ENCODE results near the gene DENND1C. TPM values are rescaled to one million over a fixed set of nuclear protein-coding genes. Genes with fewer than 3 reads are reported as not detected.

The DENND1C gene
- total and polyA plus RNA-seq, 5 donors from 2014 or later: 36.9 to 125 (median 42.3) TPM

DNA sequence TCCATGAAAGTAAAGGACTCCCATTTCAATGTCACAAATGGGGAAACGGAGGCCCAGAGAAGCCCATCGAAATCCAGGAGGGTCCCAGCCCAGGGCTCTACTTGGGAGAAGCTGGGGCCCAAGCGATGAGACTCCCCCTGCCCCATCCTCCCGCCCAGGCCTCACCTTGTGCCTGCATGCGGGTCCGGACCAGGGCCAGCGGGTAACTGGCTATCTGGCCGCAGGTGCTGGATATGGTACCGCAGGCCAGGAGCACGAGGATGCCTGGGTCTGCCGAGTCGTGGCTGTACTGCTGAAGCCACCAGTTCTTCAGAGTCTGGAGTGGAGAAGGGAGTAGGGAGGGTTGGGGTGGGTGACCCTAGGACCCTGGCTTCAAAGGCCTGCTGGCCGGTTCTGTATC is 37.6 kb downstream of the DENND1C start:
- H3K27me3 ChIP-seq (ENCODE audit: control insufficient read depth, insufficient read depth, low read length): no peaks in the 10 kb centered on the region
- Mint-ChIP-seq H3K36me3 (peaks cover 18% of the 10 kb centered on the region), H3K27ac (no peak overlapping the region), H3K4me1 (no peaks in the 10 kb centered on the region), H3K9me3 (no peaks in the 10 kb centered on the region), H3K4me3 (no peak overlapping the region), H3K27me3 (no peaks in the 10 kb centered on the region)
- no peaks in the 10 kb centered on the region for H3K36me3 ChIP-seq (ENCODE audit: control insufficient read depth, insufficient read depth, low read length)
- H3K27ac ChIP-seq (ENCODE audit: insufficient read depth, low read length, poor library complexity, severe bottlenecking): no peak overlapping the region
- H3K4me1 ChIP-seq (ENCODE audit: control insufficient read depth, insufficient read depth, low read length, poor library complexity, severe bottlenecking): no peaks in the 10 kb centered on the region
- ATAC-seq (ENCODE audit: low read depth in 2 of 2) (no peak), DNase-seq (no peak)
- no peaks in the 10 kb centered on the region for H3K9me3 ChIP-seq (ENCODE audit: control insufficient read depth in 2 of 2, low read length in 2 of 2)
- no peak overlapping the region for H3K4me3 ChIP-seq (ENCODE audit: low read depth, low read length)

- Histone ChIP-seq H3K27ac (ENCODE audit: insufficient read depth, low read length, poor library complexity, severe bottlenecking) (no peak overlapping the region), H3K36me3 (ENCODE audit: control insufficient read depth, insufficient read depth, low read length) (no peaks in the 10 kb centered on the region), H3K4me1 (ENCODE audit: control insufficient read depth, insufficient read depth, low read length, poor library complexity, severe bottlenecking) (no peaks in the 10 kb centered on the region), H3K27me3 (ENCODE audit: control insufficient read depth, insufficient read depth, low read length) (no peaks in the 10 kb centered on the region), H3K4me3 (ENCODE audit: low read depth, low read length) (no peak overlapping the region), H3K9me3 (ENCODE audit: control insufficient read depth in 2 of 2, low read length in 2 of 2) (no peaks in the 10 kb centered on the region)
- H3K9me3 Mint-ChIP-seq: no peaks in the 10 kb centered on the region
- DNase-seq: no peak
- H3K4me1 Mint-ChIP-seq: no peaks in the 10 kb centered on the region
- no peak for ATAC-seq (ENCODE audit: low read depth in 2 of 2)
- no peak overlapping the region for H3K4me3 Mint-ChIP-seq
- no peak overlapping the region for H3K27ac Mint-ChIP-seq
- H3K36me3 Mint-ChIP-seq: peaks cover 18% of the 10 kb centered on the region
- no peaks in the 10 kb centered on the region for H3K27me3 Mint-ChIP-seq
Observed at GRCh38 chr19:6442087-6442688, 39.4 kb downstream of the DENND1C start.

DNA sequence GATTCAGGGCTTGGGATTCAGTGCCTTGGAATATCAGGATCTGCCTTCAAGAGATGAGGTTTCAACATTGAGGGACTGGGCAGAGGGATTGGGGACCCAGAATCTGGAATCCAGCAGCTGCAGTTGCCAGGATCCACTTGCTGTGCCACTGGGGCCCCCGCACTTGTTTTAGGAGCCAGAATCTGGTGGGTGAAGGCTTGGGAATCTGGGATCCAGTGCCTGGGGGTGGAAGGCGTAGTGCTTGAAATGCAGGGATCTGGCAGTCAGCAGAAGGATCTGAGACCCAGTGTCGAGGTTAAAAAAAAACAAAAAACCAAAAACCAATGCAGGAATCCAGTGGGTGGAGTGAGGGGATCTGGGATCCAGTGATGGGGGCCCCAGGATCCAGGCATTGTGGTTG is 40.7 kb downstream of the DENND1C start:
- no peaks in the 10 kb centered on the region for H3K27me3 Mint-ChIP-seq
- no peaks in the 10 kb centered on the region for H3K4me1 Mint-ChIP-seq
- ATAC-seq (ENCODE audit: low read depth in 2 of 2): no peak
- H3K9me3 Mint-ChIP-seq: no peaks in the 10 kb centered on the region
- no peaks in the 10 kb centered on the region for H3K4me1 ChIP-seq (ENCODE audit: control insufficient read depth, insufficient read depth, low read length, poor library complexity, severe bottlenecking)
- no peaks in the 10 kb centered on the region for H3K36me3 ChIP-seq (ENCODE audit: control insufficient read depth, insufficient read depth, low read length)
- H3K27ac Mint-ChIP-seq: peak overlapping the region in 1 of 3 donors; percentile 51
- no peak for DNase-seq
- H3K27ac ChIP-seq (ENCODE audit: insufficient read depth, low read length, poor library complexity, severe bottlenecking): no peak overlapping the region
- no peak overlapping the region for H3K4me3 ChIP-seq (ENCODE audit: low read depth, low read length)
- no peaks in the 10 kb centered on the region for H3K27me3 ChIP-seq (ENCODE audit: control insufficient read depth, insufficient read depth, low read length)
- H3K36me3 Mint-ChIP-seq: peaks cover 10% of the 10 kb centered on the region
- H3K4me3 Mint-ChIP-seq: no peak overlapping the region
- no peaks in the 10 kb centered on the region for H3K9me3 ChIP-seq (ENCODE audit: control insufficient read depth in 2 of 2, low read length in 2 of 2)

- no peaks in the 10 kb centered on the region for H3K36me3 ChIP-seq (ENCODE audit: control insufficient read depth, insufficient read depth, low read length)
- no peak overlapping the region for H3K27ac ChIP-seq (ENCODE audit: insufficient read depth, low read length, poor library complexity, severe bottlenecking)
- no peak overlapping the region for H3K4me3 ChIP-seq (ENCODE audit: low read depth, low read length)
- Mint-ChIP-seq H3K9me3 (no peaks in the 10 kb centered on the region), H3K36me3 (peaks cover 3% of the 10 kb centered on the region), H3K27ac (no peak overlapping the region), H3K27me3 (no peaks in the 10 kb centered on the region), H3K4me1 (no peaks in the 10 kb centered on the region), H3K4me3 (no peak overlapping the region)
- no peak for DNase-seq
- no peaks in the 10 kb centered on the region for H3K9me3 ChIP-seq (ENCODE audit: control insufficient read depth in 2 of 2, low read length in 2 of 2)
- no peaks in the 10 kb centered on the region for H3K27me3 ChIP-seq (ENCODE audit: control insufficient read depth, insufficient read depth, low read length)
- no peaks in the 10 kb centered on the region for H3K4me1 ChIP-seq (ENCODE audit: control insufficient read depth, insufficient read depth, low read length, poor library complexity, severe bottlenecking)
- ATAC-seq (ENCODE audit: low read depth in 2 of 2): no peak
Observed at GRCh38 chr19:6439743-6440142, 41.8 kb downstream of the DENND1C start.

GRCh38 chr19:6433663-6434062 is 47.9 kb downstream of the DENND1C start, which contains the start of gene SLC25A41:
SLC25A41 (minus strand) TSS chr19:6433763; CDS start chr19:6433693, 70 bp downstream.
- H3K4me3 ChIP-seq (ENCODE audit: low read depth, low read length): no peak within 1 kb of the TSS
- H3K4me1 ChIP-seq (ENCODE audit: control insufficient read depth, insufficient read depth, low read length, poor library complexity, severe bottlenecking): no peaks in the 10 kb centered on the region
- no peaks in the 10 kb centered on the region for H3K36me3 ChIP-seq (ENCODE audit: control insufficient read depth, insufficient read depth, low read length)
- Mint-ChIP-seq H3K4me1 (peaks cover 0 to 4% (median 0%) of the 10 kb centered on the region in 4 donors), H3K4me3 (no peak within 1 kb of the TSS), H3K27me3 (peaks cover 10% of the 10 kb centered on the region), H3K36me3 (peaks cover 4% of the 10 kb centered on the region), H3K27ac (peak within 1 kb of the TSS in 1 of 3 donors; percentile 32), H3K9me3 (no peaks in the 10 kb centered on the region)
- no peaks in the 10 kb centered on the region for H3K9me3 ChIP-seq (ENCODE audit: control insufficient read depth in 2 of 2, low read length in 2 of 2)
- no peak within 1 kb of the TSS for H3K27ac ChIP-seq (ENCODE audit: insufficient read depth, low read length, poor library complexity, severe bottlenecking)
- ATAC-seq (ENCODE audit: low read depth in 2 of 2): no peak
- DNase-seq: no peak
- H3K27me3 ChIP-seq (ENCODE audit: control insufficient read depth, insufficient read depth, low read length): no peaks in the 10 kb centered on the region

DNA sequence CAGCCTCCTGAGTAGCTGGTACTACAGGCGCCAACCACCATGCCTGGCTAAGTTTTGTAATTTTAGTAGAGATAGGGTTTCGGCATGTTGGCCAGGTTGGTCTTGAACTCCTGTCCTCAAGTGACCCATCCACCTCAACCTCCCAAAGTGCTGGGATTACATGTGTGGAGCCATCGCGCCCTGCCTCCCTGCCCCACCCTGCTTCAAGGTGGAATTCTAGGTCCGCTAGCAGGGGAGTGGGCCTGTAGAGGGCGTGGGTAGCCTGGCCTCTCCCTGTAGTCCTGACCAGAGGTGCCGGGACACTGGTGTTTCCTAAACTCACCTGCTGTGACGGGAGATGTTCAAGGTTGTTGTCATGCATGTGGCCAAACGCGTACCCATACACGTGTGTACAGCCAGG is 48.4 kb downstream of the DENND1C start:
- Mint-ChIP-seq H3K27me3 (peaks cover 10% of the 10 kb centered on the region), H3K27ac (no peak overlapping the region), H3K9me3 (no peaks in the 10 kb centered on the region), H3K4me1 (peaks cover 0 to 4% (median 0%) of the 10 kb centered on the region in 4 donors), H3K4me3 (no peak overlapping the region), H3K36me3 (peaks cover 4% of the 10 kb centered on the region)
- Histone ChIP-seq H3K27ac (ENCODE audit: insufficient read depth, low read length, poor library complexity, severe bottlenecking) (no peak overlapping the region), H3K36me3 (ENCODE audit: control insufficient read depth, insufficient read depth, low read length) (no peaks in the 10 kb centered on the region), H3K4me1 (ENCODE audit: control insufficient read depth, insufficient read depth, low read length, poor library complexity, severe bottlenecking) (no peaks in the 10 kb centered on the region), H3K4me3 (ENCODE audit: low read depth, low read length) (no peak overlapping the region), H3K27me3 (ENCODE audit: control insufficient read depth, insufficient read depth, low read length) (no peaks in the 10 kb centered on the region), H3K9me3 (ENCODE audit: control insufficient read depth in 2 of 2, low read length in 2 of 2) (no peaks in the 10 kb centered on the region)
- no peak for DNase-seq
- ATAC-seq (ENCODE audit: low read depth in 2 of 2): no peak

DNA sequence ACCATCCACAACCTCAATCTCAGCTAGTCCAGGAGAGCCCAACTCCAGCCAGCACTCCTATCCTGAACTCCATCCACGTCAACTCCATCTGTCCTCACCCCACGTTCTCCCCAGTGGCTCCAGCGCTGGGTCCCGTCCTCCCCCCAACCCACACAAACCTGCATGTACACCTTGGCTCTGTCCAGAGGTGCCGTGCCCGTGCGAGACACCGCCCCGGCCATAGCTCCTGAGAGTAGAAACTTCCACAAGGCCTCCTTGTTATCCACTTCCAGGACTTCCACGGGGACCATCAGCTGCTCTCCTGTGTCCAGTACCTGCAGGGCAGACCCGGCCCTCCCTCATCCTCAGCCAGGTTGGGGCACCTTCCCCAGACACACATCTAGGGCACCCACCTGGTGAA is 49.7 kb downstream of the DENND1C start:
- Mint-ChIP-seq H3K27me3 (peaks cover 10% of the 10 kb centered on the region), H3K4me3 (no peak overlapping the region)

More for the DNA sequence above, 49.7 kb downstream of the DENND1C start:
- H3K9me3 Mint-ChIP-seq: no peaks in the 10 kb centered on the region
- no peaks in the 10 kb centered on the region for H3K27me3 ChIP-seq (ENCODE audit: control insufficient read depth, insufficient read depth, low read length)
- no peak overlapping the region for H3K27ac Mint-ChIP-seq
- no peaks in the 10 kb centered on the region for H3K9me3 ChIP-seq (ENCODE audit: control insufficient read depth in 2 of 2, low read length in 2 of 2)
- no peak for ATAC-seq (ENCODE audit: low read depth in 2 of 2)
- no peaks in the 10 kb centered on the region for H3K4me1 ChIP-seq (ENCODE audit: control insufficient read depth, insufficient read depth, low read length, poor library complexity, severe bottlenecking)
- H3K4me3 ChIP-seq (ENCODE audit: low read depth, low read length): no peak overlapping the region
- no peak overlapping the region for H3K27ac ChIP-seq (ENCODE audit: insufficient read depth, low read length, poor library complexity, severe bottlenecking)
- H3K36me3 Mint-ChIP-seq: peaks cover 4% of the 10 kb centered on the region
- no peaks in the 10 kb centered on the region for H3K36me3 ChIP-seq (ENCODE audit: control insufficient read depth, insufficient read depth, low read length)
- H3K4me1 Mint-ChIP-seq: peaks cover 0 to 4% (median 0%) of the 10 kb centered on the region in 4 donors
- DNase-seq: no peak

Data from CD4-positive, CD25-positive, alpha-beta regulatory T cell (primary cell).